ENCODE results near the gene ERFE. TPM values are rescaled to one million over a fixed set of nuclear protein-coding genes. Genes with fewer than 3 reads are reported as not detected.
A peak's percentile ranks its signal among the peaks of the same experiment; 100 is the strongest.

The ERFE gene
- total RNA-seq, 1 donor, result 1.8 TPM

DNA sequence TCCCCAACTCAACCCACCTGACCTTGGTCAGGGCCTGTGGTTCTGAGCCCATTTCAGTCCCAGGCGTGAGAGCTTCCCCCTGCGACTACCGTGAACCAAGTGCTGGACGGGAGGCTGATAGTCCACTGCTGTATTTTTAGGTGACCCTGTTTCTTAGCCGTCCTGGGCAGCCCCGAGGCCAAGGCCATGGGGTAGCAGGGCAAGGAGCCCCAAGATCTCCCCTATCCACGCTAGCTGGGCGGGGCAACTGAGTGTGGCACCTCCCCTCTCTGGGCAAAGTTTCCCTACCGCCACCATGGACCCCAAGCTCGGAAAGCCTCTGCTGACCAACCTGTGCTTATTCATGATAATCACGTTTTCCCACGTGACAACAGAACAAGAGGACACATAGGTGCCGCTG lies 20.9 kb upstream of the ERFE start:
- Histone ChIP-seq H3K9me3 (ENCODE audit: low read depth, low read length) (no peaks in the 10 kb centered on the region), H3K4me3 (ENCODE audit: insufficient read depth, low read length) (no peak overlapping the region), H3K36me3 (ENCODE audit: insufficient read depth, low read length) (no peaks in the 10 kb centered on the region), H3K4me2 (ENCODE audit: insufficient read depth, low read length) (no peak overlapping the region), H3K27ac (ENCODE audit: low read depth, low read length) (no peak overlapping the region), H3K4me1 (ENCODE audit: insufficient read depth, low read length) (peaks cover 3% of the 10 kb centered on the region), H4K20me1 (ENCODE audit: insufficient read depth, low read length) (no peaks in the 10 kb centered on the region), H3K79me2 (ENCODE audit: insufficient read depth, low read length) (no peaks in the 10 kb centered on the region), H2AFZ (ENCODE audit: low read length) (no peak overlapping the region), H3K27me3 (ENCODE audit: insufficient read depth, low read length) (no peaks in the 10 kb centered on the region)
- no peak for TF ChIP-seq CTCF (IDR thresholded peaks at IDR 0.05; ENCODE audit: extremely low read depth, low read depth, low read length)
- no peak for DNase-seq (ENCODE audit: insufficient read length, low spot score, missing footprints)

DNA sequence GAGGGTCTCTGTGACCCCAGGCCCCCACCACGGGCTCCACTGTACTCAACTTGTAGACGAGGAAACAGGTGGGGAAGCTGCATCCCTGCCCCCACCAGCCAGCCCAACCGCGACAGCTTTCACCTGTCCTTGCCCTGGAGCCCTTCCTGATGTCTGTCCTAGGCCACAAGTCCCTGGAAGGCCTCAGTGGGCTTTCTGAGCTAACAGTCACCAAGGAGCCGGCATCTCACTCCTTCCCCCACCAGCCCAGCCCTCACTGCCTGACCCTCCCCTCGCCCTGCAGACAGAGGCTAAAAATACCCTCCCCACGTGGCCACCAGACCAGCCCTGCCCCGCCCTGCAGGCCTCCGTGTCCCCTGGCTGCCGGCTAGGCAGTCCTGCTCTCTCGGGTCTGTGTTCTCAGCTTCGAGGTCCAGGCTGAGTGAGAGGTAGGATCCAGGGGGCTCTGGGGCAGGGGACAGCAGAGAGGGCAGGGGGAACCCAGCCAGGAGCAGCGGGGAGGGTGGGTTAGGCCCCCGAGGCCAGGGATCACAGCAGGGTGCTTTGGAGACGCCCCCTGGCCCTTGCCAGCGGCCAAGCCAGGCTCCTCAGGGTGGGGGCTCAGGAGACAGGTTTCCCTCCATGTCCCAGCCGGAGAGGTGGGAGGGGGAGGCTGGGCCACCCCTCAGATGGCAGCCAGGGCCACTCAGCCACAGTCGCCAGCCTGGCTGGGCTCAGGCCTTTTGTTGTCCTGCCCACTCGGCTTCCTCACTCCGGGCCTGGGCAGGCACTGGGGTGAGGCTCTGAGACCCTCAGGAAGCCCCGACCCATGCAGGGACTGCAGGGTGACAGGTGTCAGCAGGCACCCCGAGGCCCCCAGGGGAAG lies 20.2 kb upstream of the ERFE start, which contains the start of gene KLHL30:
KLHL30 (plus strand) TSS at position 338 of the 865 bp plus-strand sequence. CDS start 2,087 bp downstream, outside the sequence.
- no peak for DNase-seq (ENCODE audit: insufficient read length, low spot score, missing footprints)
- TF ChIP-seq CTCF (IDR thresholded peaks at IDR 0.05; ENCODE audit: extremely low read depth, low read depth, low read length), result no peak
- no peaks in the 10 kb centered on the region for H3K79me2 ChIP-seq (ENCODE audit: insufficient read depth, low read length)
- H3K4me1 ChIP-seq (ENCODE audit: insufficient read depth, low read length), result peaks cover 8% of the 10 kb centered on the region
- no peaks in the 10 kb centered on the region for H3K9me3 ChIP-seq (ENCODE audit: low read depth, low read length)
- H3K4me2 ChIP-seq (ENCODE audit: insufficient read depth, low read length), result no peak within 1 kb of the TSS
- no peak within 1 kb of the TSS for H3K4me3 ChIP-seq (ENCODE audit: insufficient read depth, low read length)
- H4K20me1 ChIP-seq (ENCODE audit: insufficient read depth, low read length), result no peaks in the 10 kb centered on the region
- no peaks in the 10 kb centered on the region for H3K27me3 ChIP-seq (ENCODE audit: insufficient read depth, low read length)
- no peak within 1 kb of the TSS for H3K27ac ChIP-seq (ENCODE audit: low read depth, low read length)
- H3K36me3 ChIP-seq (ENCODE audit: insufficient read depth, low read length), result no peaks in the 10 kb centered on the region
- H2AFZ ChIP-seq (ENCODE audit: low read length), result no peak within 1 kb of the TSS

GRCh38 chr2:238139196-238140039 lies 19.4 kb upstream of the ERFE start:
- H3K36me3 ChIP-seq (ENCODE audit: insufficient read depth, low read length), result no peaks in the 10 kb centered on the region
- no peaks in the 10 kb centered on the region for H3K27me3 ChIP-seq (ENCODE audit: insufficient read depth, low read length)
- peak; percentile 42 for TF ChIP-seq CTCF (IDR thresholded peaks at IDR 0.05; ENCODE audit: extremely low read depth, low read depth, low read length)
- no peak overlapping the region for H3K4me3 ChIP-seq (ENCODE audit: insufficient read depth, low read length)
- H3K4me1 ChIP-seq (ENCODE audit: insufficient read depth, low read length), result peaks cover 11% of the 10 kb centered on the region
- H2AFZ ChIP-seq (ENCODE audit: low read length), result no peak overlapping the region
- H3K9me3 ChIP-seq (ENCODE audit: low read depth, low read length), result no peaks in the 10 kb centered on the region
- no peaks in the 10 kb centered on the region for H4K20me1 ChIP-seq (ENCODE audit: insufficient read depth, low read length)
- no peaks in the 10 kb centered on the region for H3K79me2 ChIP-seq (ENCODE audit: insufficient read depth, low read length)
- no peak overlapping the region for H3K4me2 ChIP-seq (ENCODE audit: insufficient read depth, low read length)
- no peak for DNase-seq (ENCODE audit: insufficient read length, low spot score, missing footprints)
- no peak overlapping the region for H3K27ac ChIP-seq (ENCODE audit: low read depth, low read length)

- Histone ChIP-seq H2AFZ (ENCODE audit: low read length) (no peak overlapping the region), H3K27me3 (ENCODE audit: insufficient read depth, low read length) (no peaks in the 10 kb centered on the region), H3K27ac (ENCODE audit: low read depth, low read length) (no peak overlapping the region), H4K20me1 (ENCODE audit: insufficient read depth, low read length) (no peaks in the 10 kb centered on the region), H3K9me3 (ENCODE audit: low read depth, low read length) (no peaks in the 10 kb centered on the region), H3K4me2 (ENCODE audit: insufficient read depth, low read length) (no peak overlapping the region), H3K4me1 (ENCODE audit: insufficient read depth, low read length) (peaks cover 11% of the 10 kb centered on the region), H3K4me3 (ENCODE audit: insufficient read depth, low read length) (no peak overlapping the region), H3K36me3 (ENCODE audit: insufficient read depth, low read length) (no peaks in the 10 kb centered on the region), H3K79me2 (ENCODE audit: insufficient read depth, low read length) (no peaks in the 10 kb centered on the region)
- no peak for DNase-seq (ENCODE audit: insufficient read length, low spot score, missing footprints)
- no peak for TF ChIP-seq CTCF (IDR thresholded peaks at IDR 0.05; ENCODE audit: extremely low read depth, low read depth, low read length)
Measured at GRCh38 chr2:238140040-238140439, 18.7 kb upstream of the ERFE start.
